CD4-positive, alpha-beta T cell treated with Interleukin-1 beta for 1 hour (primary cell): ENCODE results near the gene ACTL6B.
"Not testable (repeated sequence)": the region's sequence is repeated elsewhere in the genome, so short reads cannot be mapped to it uniquely, and the experiment has no call there.

Experiments
- DNase-seq, 2 donors: peaks; one replicate each; pipeline ENCODE4 v3.0.0-alpha.2; 2020 to 2022

The ACTL6B gene

GRCh38 chr7:100655908-100656674, at the start of gene ACTL6B:
ACTL6B (minus strand) TSS chr7:100656448; CDS start chr7:100656354, 94 bp downstream.
- DNase-seq, result peak; percentile 53 to 59

- peak; percentile 74 to 75 for DNase-seq
Observed at GRCh38 chr7:100705320-100705752, 49.1 kb upstream of the ACTL6B start.

- not testable (repeated sequence) for DNase-seq
Observed at GRCh38 chr7:100701089-100701488, 44.8 kb upstream of the ACTL6B start.

GRCh38 chr7:100699018-100699417, 42.8 kb upstream of the ACTL6B start:
- DNase-seq, result no peak

- no peak for DNase-seq
Observed at GRCh38 chr7:100696123-100696521, 39.9 kb upstream of the ACTL6B start.

GRCh38 chr7:100694098-100694745, 38.0 kb upstream of the ACTL6B start, which contains the start of gene GIGYF1:
GIGYF1 (minus strand) TSS chr7:100694250; CDS start chr7:100688238, 6,012 bp downstream.
- DNase-seq, result peak; percentile 71 to 76

GRCh38 chr7:100693312-100694097, 37.3 kb upstream of the ACTL6B start:
- DNase-seq, result no peak

- DNase-seq, result no peak
Observed at GRCh38 chr7:100692578-100692961, 36.3 kb upstream of the ACTL6B start.

GRCh38 chr7:100691676-100692577, 35.7 kb upstream of the ACTL6B start:
- peak; percentile 78 to 86 for DNase-seq

GRCh38 chr7:100689230-100690135, 33.2 kb upstream of the ACTL6B start:
- no peak for DNase-seq

- DNase-seq, result no peak
Observed at GRCh38 chr7:100688326-100688860, 32.1 kb upstream of the ACTL6B start.

- no peak for DNase-seq
Observed at GRCh38 chr7:100687751-100688300, 31.6 kb upstream of the ACTL6B start.

GRCh38 chr7:100687261-100687660, 31.0 kb upstream of the ACTL6B start:
- no peak for DNase-seq

GRCh38 chr7:100686822-100687211, 30.6 kb upstream of the ACTL6B start:
- DNase-seq, result no peak

GRCh38 chr7:100686201-100686821, 30.1 kb upstream of the ACTL6B start:
- DNase-seq, result no peak

GRCh38 chr7:100685631-100686145, 29.4 kb upstream of the ACTL6B start:
- DNase-seq, result no peak

- no peak for DNase-seq
Observed at GRCh38 chr7:100685049-100685605, 28.9 kb upstream of the ACTL6B start.

GRCh38 chr7:100684534-100685042, 28.3 kb upstream of the ACTL6B start:
- DNase-seq, result no peak
